ENCODE data around the gene CSPG4.
"Not testable (repeated sequence)": the region's sequence is repeated elsewhere in the genome, so short reads cannot be mapped to it uniquely, and the experiment has no call there.

The CSPG4 gene

GRCh38 chr15:75733761-75734651 is 21.4 kb upstream of the CSPG4 start:
- Histone ChIP-seq H3K4me3 (no peak overlapping the region), H3K27ac (no peak overlapping the region)
- DNase-seq (ENCODE audit: low spot score), result no peak
- no peak for TF ChIP-seq CTCF (IDR thresholded peaks at IDR 0.05)

GRCh38 chr15:75732809-75733451 is 20.3 kb upstream of the CSPG4 start:
- no peak overlapping the region for H3K27ac ChIP-seq
- peak overlapping the region; percentile 24 for H3K4me3 ChIP-seq
- no peak for DNase-seq (ENCODE audit: low spot score)
- TF ChIP-seq CTCF (IDR thresholded peaks at IDR 0.05), result peak; percentile 95

GRCh38 chr15:75732177-75732808 is 19.6 kb upstream of the CSPG4 start:
- Histone ChIP-seq H3K27ac (no peak overlapping the region), H3K4me3 (peak overlapping the region; percentile 24)
- DNase-seq (ENCODE audit: low spot score), result no peak
- TF ChIP-seq CTCF (IDR thresholded peaks at IDR 0.05), result no peak

GRCh38 chr15:75731248-75732151 is 18.9 kb upstream of the CSPG4 start:
- H3K27ac ChIP-seq, result no peak overlapping the region
- TF ChIP-seq CTCF (IDR thresholded peaks at IDR 0.05), result no peak
- no peak for DNase-seq (ENCODE audit: low spot score)
- no peak overlapping the region for H3K4me3 ChIP-seq

GRCh38 chr15:75730376-75731247 is 18.0 kb upstream of the CSPG4 start:
- H3K27ac ChIP-seq; DNase-seq (ENCODE audit: low spot score); H3K4me3 ChIP-seq: not testable (repeated sequence)

GRCh38 chr15:75729326-75730069 is 16.9 kb upstream of the CSPG4 start:
- no peak overlapping the region for H3K4me3 ChIP-seq
- no peak for TF ChIP-seq CTCF (IDR thresholded peaks at IDR 0.05)
- no peak for DNase-seq (ENCODE audit: low spot score)
- H3K27ac ChIP-seq, result no peak overlapping the region

Measured in coronary artery (tissue), 2 donors.